Neural cell (in vitro differentiated cells): ENCODE measurements around the gene GNPAT. TPM values are rescaled to one million over a fixed set of nuclear protein-coding genes. Genes with fewer than 3 reads are reported as not detected.

Source experiments
- H2AFZ ChIP-seq: fragments of 200-600, 300-800 bp; sonication (generic), shearing (Covaris generic); 2 replicates; pipeline ENCODE4 v1.6.0; 2014; ENCODE audit warnings: low read depth, mild to moderate bottlenecking, antibody characterized with exemption, low read length, moderate library complexity
- H3F3A ChIP-seq: fragments of 200-600 bp; shearing (Covaris generic); 2 replicates; pipeline ENCODE4 v1.6.1; 2016; ENCODE audit warnings: mild to moderate bottlenecking, moderate library complexity, mixed read lengths, antibody characterized with exemption, low read length; ENCODE audit not compliant: insufficient read depth, poor library complexity, severe bottlenecking
- H3K27ac ChIP-seq: fragments of 200-600, 300-800 bp; sonication (generic), shearing (Covaris generic); 2 replicates; pipeline ENCODE4 v1.5.1; 2014; ENCODE audit warnings: mild to moderate bottlenecking, low read length, moderate library complexity
- H3K27me3 ChIP-seq: fragments of 300-800, 200-600 bp; sonication (generic), shearing (Covaris generic); 2 replicates; pipeline ENCODE4 v1.6.0; 2014; ENCODE audit warnings: mild to moderate bottlenecking, low read depth, low read length, moderate library complexity; ENCODE audit not compliant: insufficient read depth
- H3K36me3 ChIP-seq: fragments of 300-800, 200-600 bp; sonication (generic), shearing (Covaris generic); 2 replicates; pipeline ENCODE4 v1.5.1; 2014; ENCODE audit warnings: mild to moderate bottlenecking, antibody characterized with exemption, low read length, moderate library complexity; ENCODE audit not compliant: insufficient read depth
- H3K4me2 ChIP-seq: fragments of 300-800, 200-600 bp; sonication (generic), shearing (Covaris generic); 2 replicates; pipeline ENCODE4 v1.6.0; 2014; ENCODE audit warnings: mild to moderate bottlenecking, low read length
- H3K4me3 ChIP-seq: fragments of 300-800, 200-600 bp; sonication (generic), shearing (Covaris generic); 2 replicates; pipeline ENCODE4 v1.5.1; 2014; ENCODE audit warnings: mild to moderate bottlenecking, low read length, moderate library complexity
- H3K79me2 ChIP-seq: fragments of 200-600 bp; shearing (Covaris generic); replicated peaks from 2 replicates; pipeline ENCODE4 v1.6.0; 2014; ENCODE audit warnings: mild to moderate bottlenecking, low read length, moderate library complexity; ENCODE audit not compliant: insufficient read depth
- H3K9ac ChIP-seq: fragments of 300-800, 200-600 bp; sonication (generic), shearing (Covaris generic); 2 replicates; pipeline ENCODE4 v1.6.1; 2016; ENCODE audit warnings: mild to moderate bottlenecking, low read length, mixed read lengths
- H3K9me2 ChIP-seq: fragments of 200-600 bp; shearing (Covaris generic); 2 replicates; pipeline ENCODE4 v1.6.1; 2016; ENCODE audit warnings: mild to moderate bottlenecking, low read length, mixed read lengths; ENCODE audit not compliant: insufficient read depth
- H3K9me3 ChIP-seq: fragments of 200-600, 300-800 bp; sonication (generic), shearing (Covaris generic); 2 replicates; pipeline ENCODE4 v1.6.1; 2016; ENCODE audit warnings: mild to moderate bottlenecking, mixed run types, low read length, moderate library complexity, mixed read lengths
- H4K20me1 ChIP-seq: fragments of 200-600 bp; shearing (Covaris generic); 2 replicates; pipeline ENCODE4 v1.6.1; 2016; ENCODE audit warnings: mild to moderate bottlenecking, mixed run types; ENCODE audit not compliant: insufficient read depth
- CTCF ChIP-seq: fragments of 450-650 bp; IDR thresholded peaks from 2 replicates; pipeline ENCODE4 v1.5.1; 2014; ENCODE audit warnings: antibody characterized with exemption, mild to moderate bottlenecking, moderate library complexity; ENCODE audit not compliant: poor library complexity, severe bottlenecking
- EP300 ChIP-seq: fragments of 450-650 bp; conservative IDR thresholded peaks from 2 replicates; pipeline ENCODE4 v1.6.1; 2014; ENCODE audit warnings: antibody characterized with exemption, mild to moderate bottlenecking, moderate library complexity; ENCODE audit not compliant: poor library complexity, severe bottlenecking
- EZH2 ChIP-seq: fragments of 200-600, 300-800 bp; shearing (Covaris generic), sonication (generic); IDR thresholded peaks from 2 replicates; pipeline ENCODE4 v1.6.1; 2014; ENCODE audit warnings: antibody characterized with exemption, low read length, borderline replicate concordance, mild to moderate bottlenecking; ENCODE audit not compliant: insufficient read depth, poor library complexity, severe bottlenecking
- MXI1 ChIP-seq: fragments of 450-650 bp; conservative IDR thresholded peaks from 2 replicates; pipeline ENCODE4 v1.6.1; 2014; ENCODE audit warnings: antibody characterized with exemption, mild to moderate bottlenecking; ENCODE audit not compliant: poor library complexity, severe bottlenecking
- POLR2AphosphoS5 ChIP-seq: IDR thresholded peaks from 2 replicates; pipeline ENCODE4 v1.6.1; 2012
- RAD21 ChIP-seq: fragments of 450-650 bp; conservative IDR thresholded peaks from 2 replicates; pipeline ENCODE4 v1.6.1; 2014; ENCODE audit warnings: antibody characterized with exemption, mild to moderate bottlenecking, moderate library complexity
- REST ChIP-seq: IDR thresholded peaks from 2 replicates; pipeline ENCODE4 v1.6.1; 2012; ENCODE audit warnings: borderline replicate concordance
- SMC3 ChIP-seq: fragments of 450-650 bp; conservative IDR thresholded peaks from 2 replicates; pipeline ENCODE4 v1.6.1; 2014; ENCODE audit warnings: antibody characterized with exemption, mild to moderate bottlenecking, moderate library complexity; ENCODE audit not compliant: poor library complexity
- TAF1 ChIP-seq: IDR thresholded peaks from 2 replicates; pipeline ENCODE4 v1.6.1; 2012; ENCODE audit warnings: low read depth
- polyA plus RNA-seq: library from polyadenylated mRNA; depleted of rRNA; stranded (reverse); fragments of >200 nt; gene quantifications from 2 replicates; pipeline ENCODE4 v1.2.3, GENCODE V29; 2014

The GNPAT gene
- polyA plus RNA-seq, 1 donor from 2014 or later: 50.8 TPM

- H3K36me3 ChIP-seq: no peaks in the 10 kb centered on the region
- H3K9me3 ChIP-seq: no peaks in the 10 kb centered on the region
- H3K4me2 ChIP-seq: no peak overlapping the region
- TF ChIP-seq EZH2: no peak
- TF ChIP-seq RAD21: no peak
- no peak for TF ChIP-seq TAF1
- no peak for TF ChIP-seq MXI1
- no peak for TF ChIP-seq REST
- no peak for TF ChIP-seq CTCF
- TF ChIP-seq POLR2AphosphoS5: no peak
- H3K9ac ChIP-seq: no peak overlapping the region
- H3K27me3 ChIP-seq: no peaks in the 10 kb centered on the region
- no peaks in the 10 kb centered on the region for H3K79me2 ChIP-seq
- no peak overlapping the region for H2AFZ ChIP-seq
- H4K20me1 ChIP-seq: no peaks in the 10 kb centered on the region
- H3K9me2 ChIP-seq: no peaks in the 10 kb centered on the region
- H3F3A ChIP-seq: no peaks in the 10 kb centered on the region
- no peak overlapping the region for H3K27ac ChIP-seq
- no peak overlapping the region for H3K4me3 ChIP-seq
Observed at GRCh38 chr1:231218078-231218477, 22.9 kb upstream of the GNPAT start.

GRCh38 chr1:231219422-231220401 is 21.3 kb upstream of the GNPAT start:
- no peaks in the 10 kb centered on the region for H4K20me1 ChIP-seq
- no peaks in the 10 kb centered on the region for H3K9me3 ChIP-seq
- no peaks in the 10 kb centered on the region for H3K36me3 ChIP-seq
- TF ChIP-seq RAD21 (no peak), REST (no peak), MXI1 (no peak), CTCF (no peak), SMC3 (no peak), EP300 (no peak), EZH2 (no peak)
- H3K9ac ChIP-seq: no peak overlapping the region
- no peak overlapping the region for H3K4me2 ChIP-seq
- H3F3A ChIP-seq: no peaks in the 10 kb centered on the region
- no peak overlapping the region for H2AFZ ChIP-seq
- H3K27me3 ChIP-seq: no peaks in the 10 kb centered on the region
- H3K4me3 ChIP-seq: no peak overlapping the region
- no peaks in the 10 kb centered on the region for H3K9me2 ChIP-seq
- H3K27ac ChIP-seq: no peak overlapping the region
- H3K79me2 ChIP-seq: no peaks in the 10 kb centered on the region
